GM18861 (cell line): ENCODE results near the gene ITGB7.
"Not testable (repeated sequence)": the region's sequence is repeated elsewhere in the genome, so short reads cannot be mapped to it uniquely, and the experiment has no call there.

Experiments used
- ATAC-seq: cut with Tn5 transposase; IDR thresholded peaks from one replicate; pipeline ENCODE4 v1.9.1; 2021; ENCODE audit not compliant: unreplicated experiment

The ITGB7 gene

GRCh38 chr12:53180931-53181645, 26.0 kb downstream of the ITGB7 start:
- ATAC-seq: peak; percentile 31

DNA sequence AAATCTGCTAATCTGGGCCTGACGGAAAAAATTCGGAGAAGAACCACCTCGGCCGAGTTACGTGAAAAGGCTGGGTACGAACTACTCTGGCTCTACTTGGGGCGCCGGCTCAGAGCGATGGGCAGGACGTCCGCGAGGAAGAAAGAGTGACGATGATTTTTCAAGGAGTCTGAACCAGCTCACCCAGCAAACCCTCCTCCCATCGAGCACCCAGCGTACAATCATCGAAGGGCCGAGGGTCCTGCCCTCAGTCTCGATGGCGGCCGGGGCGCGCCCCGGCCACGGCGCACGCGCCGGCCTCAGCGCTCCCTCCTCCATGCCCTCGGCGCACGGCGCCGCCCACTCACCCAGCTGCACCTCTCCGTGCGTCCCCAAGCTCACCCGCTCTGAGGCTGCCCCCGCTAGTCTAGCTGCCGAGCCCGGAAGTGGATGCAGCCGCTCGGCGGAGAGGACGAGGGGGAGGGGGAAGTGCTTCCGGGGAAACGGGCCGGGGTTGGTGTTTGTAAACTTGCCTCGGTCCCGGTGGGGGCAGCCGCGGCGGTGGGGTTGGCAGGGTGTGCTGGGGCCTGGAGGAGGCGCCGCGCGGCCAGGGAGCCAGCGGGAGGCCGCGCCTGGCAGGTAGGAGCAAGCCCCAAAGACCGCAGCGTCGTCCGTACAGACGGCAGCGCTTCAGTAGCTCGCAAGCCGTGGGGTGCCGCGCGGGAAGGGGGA, 26.7 kb downstream of the ITGB7 start, which contains the start of the genes CSAD and ZNF740:
Gene CSAD (minus strand): TSS at position 706 of the 711 bp plus-strand sequence. CDS start 7,455 bp downstream, outside the sequence.
Gene ZNF740 (plus strand): TSS at position 503 of the 711 bp plus-strand sequence. CDS start 1,262 bp downstream, outside the sequence.
- ATAC-seq: peak; percentile 85

DNA sequence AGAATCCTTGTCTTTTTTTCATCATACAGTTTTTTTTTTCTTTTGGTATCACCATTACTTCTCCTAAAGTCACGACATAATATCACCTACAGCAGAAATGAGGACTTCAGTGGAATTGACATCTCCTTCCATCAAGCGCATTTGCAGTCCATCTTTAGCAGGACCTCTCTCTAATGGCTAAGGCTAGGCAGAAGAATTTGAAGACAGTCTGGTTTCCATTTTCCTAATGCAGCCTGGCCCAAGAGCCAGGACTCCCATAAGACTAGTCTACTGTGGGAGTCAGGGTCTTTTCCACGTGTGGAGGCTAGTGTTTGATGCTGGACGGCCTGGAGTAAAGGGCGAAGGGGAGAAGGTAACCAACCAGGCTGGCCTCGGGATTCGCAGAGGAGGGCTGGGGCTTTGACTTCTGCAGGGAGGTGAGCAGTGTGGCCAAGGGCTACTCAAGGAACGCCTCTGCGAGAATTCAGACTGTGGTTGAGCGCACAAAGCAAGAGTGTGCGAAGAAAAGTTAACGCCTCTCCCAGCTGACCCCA, 27.3 kb downstream of the ITGB7 start:
- ATAC-seq: peak; percentile 11

DNA sequence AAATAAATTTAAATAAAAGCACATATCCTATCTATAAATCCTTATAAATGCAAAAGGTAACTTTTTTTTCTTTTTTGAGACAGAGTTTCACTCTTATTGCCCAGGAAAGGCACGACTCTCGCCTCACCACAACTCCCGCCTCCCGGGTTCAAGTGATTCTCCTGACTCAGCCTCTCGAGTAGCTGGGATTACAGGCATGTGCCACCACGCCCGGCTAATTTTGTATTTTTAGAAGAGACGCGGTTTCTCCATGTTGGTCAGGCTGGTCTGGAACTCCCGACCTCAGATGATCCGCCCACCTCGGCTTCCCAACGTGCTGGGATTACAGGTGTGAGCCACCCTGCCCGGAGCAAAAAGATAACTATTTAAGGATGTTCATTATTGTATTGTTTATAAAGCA, 28.2 kb downstream of the ITGB7 start:
- not testable (repeated sequence) for ATAC-seq

GRCh38 chr12:53177447-53177846, 29.6 kb downstream of the ITGB7 start:
- ATAC-seq: not testable (repeated sequence)

DNA sequence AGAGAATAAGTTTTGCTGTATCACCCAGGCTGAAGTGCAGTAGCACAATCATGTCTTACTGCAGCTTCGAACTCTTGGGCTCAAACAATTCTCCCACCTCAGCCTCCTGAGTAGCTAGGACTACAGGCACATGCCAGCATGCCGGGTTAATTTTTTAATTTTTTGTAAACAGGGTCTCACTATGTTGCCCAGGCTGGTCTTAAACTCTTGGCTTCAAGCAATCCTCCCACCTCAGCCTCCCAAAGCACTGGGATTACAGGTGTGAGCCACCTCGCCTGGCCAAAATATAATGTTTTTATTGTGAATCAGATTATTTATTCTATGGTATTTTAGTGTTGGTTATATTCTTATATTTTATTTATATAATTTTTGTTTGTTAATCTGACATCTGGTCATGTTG, 30.3 kb downstream of the ITGB7 start:
- no peak for ATAC-seq

- ATAC-seq: no peak
Observed at GRCh38 chr12:53174881-53175491, 32.1 kb downstream of the ITGB7 start.

- ATAC-seq: no peak
Observed at GRCh38 chr12:53173085-53173715, 33.9 kb downstream of the ITGB7 start.

DNA sequence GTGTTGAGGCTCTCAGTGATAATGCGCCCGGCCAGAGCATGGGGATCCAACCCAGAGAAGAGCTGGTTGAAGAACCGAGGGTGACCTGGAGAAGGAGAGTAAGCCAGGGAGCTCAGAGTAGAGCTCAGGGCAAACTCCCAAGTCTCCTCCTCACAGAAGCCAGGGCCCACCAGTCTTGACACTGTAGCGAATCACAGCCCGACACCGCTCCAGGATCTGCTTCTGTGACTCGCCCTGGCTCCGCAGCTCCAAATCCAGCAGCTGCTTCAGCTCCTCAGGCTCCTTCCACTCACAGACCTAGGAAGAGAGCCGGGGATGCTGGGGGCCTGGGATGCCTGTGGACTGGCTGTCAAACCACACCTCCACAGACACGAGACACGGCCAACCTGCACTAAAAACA, 34.7 kb downstream of the ITGB7 start:
- ATAC-seq: no peak

DNA sequence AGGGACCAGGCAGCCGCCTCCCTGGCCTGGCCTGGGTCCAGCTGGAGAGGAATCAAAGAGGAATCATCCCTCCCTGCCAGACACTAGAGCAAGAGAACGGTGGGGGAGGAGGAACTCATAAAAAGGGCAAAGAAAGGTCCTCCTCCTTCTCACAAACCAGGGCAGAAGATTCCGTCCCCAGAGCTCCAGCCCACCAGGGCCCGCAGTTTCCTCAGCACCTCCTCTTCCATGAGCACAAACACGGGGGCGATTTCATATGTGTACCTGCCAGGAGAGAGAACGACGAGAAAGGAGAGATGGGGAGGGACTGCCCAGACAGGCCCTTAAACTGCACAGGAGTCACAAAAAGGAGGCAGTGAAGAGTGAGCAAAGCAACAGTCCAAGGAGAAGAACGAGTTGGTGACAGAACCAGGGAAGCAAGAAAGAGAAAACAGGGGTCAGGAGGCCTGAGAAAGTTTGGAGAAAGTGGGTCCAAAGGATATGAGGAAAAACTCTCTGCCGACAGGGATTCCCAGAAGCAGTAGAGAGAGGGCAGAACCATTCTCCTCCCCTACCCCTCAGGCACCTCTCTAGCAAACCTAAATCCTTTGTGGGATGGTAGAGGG, 35.2 kb downstream of the ITGB7 start:
- ATAC-seq: no peak

GRCh38 chr12:53170876-53171724, 36.0 kb downstream of the ITGB7 start:
- no peak for ATAC-seq

DNA sequence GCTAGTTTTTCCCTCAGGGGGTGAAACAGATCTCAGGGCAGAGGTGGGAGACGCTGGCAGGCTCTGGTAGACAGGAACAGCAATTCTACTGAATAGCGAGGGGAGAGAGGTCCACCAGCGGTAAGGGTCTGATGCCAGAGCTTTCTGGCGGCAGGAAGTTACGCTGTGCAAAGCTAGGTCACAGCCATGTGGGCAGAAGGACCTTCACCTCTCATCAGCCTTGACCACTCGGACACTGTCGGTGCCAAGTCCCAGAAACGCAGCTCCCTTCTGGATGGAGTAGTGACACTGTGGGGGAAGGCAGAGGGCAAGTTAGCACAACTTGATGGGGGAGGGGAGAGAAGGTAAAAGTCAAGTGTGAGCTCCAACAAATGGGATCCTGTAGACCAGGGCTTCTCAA, 36.8 kb downstream of the ITGB7 start:
- ATAC-seq: no peak

- ATAC-seq: no peak
Observed at GRCh38 chr12:53169644-53170043, 37.4 kb downstream of the ITGB7 start.

DNA sequence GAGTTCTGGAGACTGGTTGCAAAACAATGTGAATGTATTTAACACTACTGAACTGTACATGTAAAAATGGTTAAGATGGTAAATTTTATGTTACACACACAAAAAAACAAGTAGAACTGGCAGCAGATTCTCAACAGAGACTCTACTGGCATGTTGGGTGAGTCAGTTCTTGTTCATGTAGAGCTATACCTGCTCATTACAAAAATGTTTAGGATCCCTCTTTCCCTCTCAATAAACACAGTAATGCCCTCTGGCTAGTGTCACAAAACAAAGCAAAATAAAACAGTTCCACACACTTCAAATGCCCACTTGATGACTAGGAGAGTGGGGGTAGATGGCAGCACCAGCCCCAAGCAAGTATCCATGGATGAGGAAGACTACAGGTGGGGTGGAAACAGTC, 40.2 kb downstream of the ITGB7 start:
- ATAC-seq: no peak

DNA sequence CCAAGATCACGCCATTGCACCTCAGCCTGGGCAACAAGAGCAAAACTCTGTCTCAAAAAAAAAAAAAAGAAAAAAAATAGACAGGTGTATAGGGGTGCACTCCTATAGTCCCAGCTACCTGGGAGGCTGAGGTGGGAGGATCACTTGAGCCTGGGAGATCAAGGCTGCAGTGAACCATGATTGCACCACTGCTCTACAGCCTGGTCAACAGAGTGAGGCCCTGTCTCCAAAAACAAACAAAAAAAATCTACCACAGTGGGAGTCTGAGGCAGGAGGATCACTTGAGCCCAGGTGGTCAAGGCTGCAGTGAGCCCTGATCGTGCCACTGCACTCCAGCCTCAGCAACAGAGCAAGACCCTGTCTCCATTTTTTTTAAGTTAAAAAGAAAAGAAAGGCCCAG, 44.0 kb downstream of the ITGB7 start:
- ATAC-seq: not testable (repeated sequence)

- ATAC-seq: no peak
Observed at GRCh38 chr12:53161119-53161911, 45.7 kb downstream of the ITGB7 start.

DNA sequence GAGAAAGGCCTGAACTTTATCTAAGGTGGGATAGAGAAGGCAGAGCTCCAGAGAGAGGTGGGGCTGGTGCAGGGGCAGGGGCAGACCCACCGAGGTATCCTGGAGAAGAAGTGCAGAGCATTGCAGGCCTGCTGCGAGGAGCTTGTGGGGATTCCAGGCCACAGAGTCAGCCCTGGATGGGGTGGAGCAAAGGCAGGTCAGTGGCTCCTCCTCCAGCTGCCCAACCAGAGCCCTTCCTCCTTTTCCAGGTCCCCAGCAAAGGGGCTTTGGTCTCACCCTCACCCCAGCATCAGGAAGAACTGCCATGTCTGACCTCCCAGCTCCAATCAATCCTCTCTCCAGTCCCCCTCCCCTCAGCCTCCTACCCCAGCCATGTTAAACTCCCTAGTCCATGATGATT, 46.4 kb downstream of the ITGB7 start:
- no peak for ATAC-seq

- no peak for ATAC-seq
Observed at GRCh38 chr12:53160000-53160399, 47.1 kb downstream of the ITGB7 start.
